Breast epithelium (tissue), 4 donors: ENCODE results near the gene ENTPD2. TPM values are rescaled to one million over a fixed set of nuclear protein-coding genes. Genes with fewer than 3 reads are reported as not detected.

Experiments used
- DNase-seq, 2 donors: peaks; one replicate each; pipeline ENCODE4 v3.0.0-alpha.2; 2019; ENCODE audit warnings: low spot score in 2 of 2
- H3K27ac ChIP-seq, 2 donors: fragments of 200-600 bp; sonication (generic) in 1 of 2; one replicate each; pipeline ENCODE4 v1.5.1; 2016 to 2019; ENCODE audit warnings: mild to moderate bottlenecking in 1 of 2
- H3K27me3 ChIP-seq, 2 donors: fragments of 200-600 bp; sonication (generic) in 1 of 2; one replicate each; pipeline versions ENCODE4 v1.5.1 to v1.6.0; 2017 to 2019; ENCODE audit warnings: control low read depth in 1 of 2, mild to moderate bottlenecking in 1 of 2
- H3K36me3 ChIP-seq: fragments of 200-600 bp; one replicate; pipeline ENCODE4 v1.5.1; 2019
- H3K4me1 ChIP-seq, 2 donors: fragments of 200-600 bp; sonication (generic); one replicate each; pipeline ENCODE4 v1.5.1; 2016 to 2019; ENCODE audit warnings: control low read depth in 1 of 2
- H3K4me3 ChIP-seq, 3 donors: fragments of 200-600 bp; sonication (generic); 1 replicate in 2 of 3; 2 replicates in 1 of 3; pipeline ENCODE4 v1.5.1; 2016 to 2019; ENCODE audit warnings: mild to moderate bottlenecking in 3 of 3, moderate library complexity in 2 of 3
- H3K9me3 ChIP-seq, 2 donors: fragments of 200-600 bp; sonication (generic) in 1 of 2; one replicate each; pipeline ENCODE4 v1.5.1; 2016 to 2019; ENCODE audit warnings: control low read depth in 1 of 2
- POLR2A ChIP-seq: fragments of 450-650 bp; IDR thresholded peaks from one replicate; pipeline ENCODE4 v1.6.1; 2016; ENCODE audit warnings: antibody characterized with exemption, mild to moderate bottlenecking, moderate library complexity
- POLR2AphosphoS5 ChIP-seq, 3 donors: sonication (generic); formaldehyde crosslinking; IDR thresholded peaks; one replicate each; pipeline ENCODE4 v1.6.1; 2017; ENCODE audit warnings: antibody characterized with exemption in 3 of 3
- intact Hi-C: fragments of 100-400 bp; cut with DNase I; formaldehyde crosslinking; loops from one replicate; pipeline ENCODE4 v1.15.1; 2023; ENCODE audit warnings: low total_unique reads
- total RNA-seq, 3 donors: library from RNA; depleted of rRNA; stranded (reverse); fragments of >200 nt; gene quantifications; one replicate each; pipeline ENCODE4 v1.1.0, GENCODE V29; 2016
- TF ChIP-seq, protein P1 (sequence below), 3 donors: fragments of 450-650 bp; IDR thresholded peaks; one replicate each; pipeline ENCODE4 v1.5.1; 2016 to 2017; ENCODE audit warnings: antibody characterized with exemption in 3 of 3, mild to moderate bottlenecking in 3 of 3, moderate library complexity in 3 of 3

Gene ENTPD2
- total RNA-seq, 3 donors from 2014 or later: 0.16 to 6.7 (median 3.6) TPM

DNA sequence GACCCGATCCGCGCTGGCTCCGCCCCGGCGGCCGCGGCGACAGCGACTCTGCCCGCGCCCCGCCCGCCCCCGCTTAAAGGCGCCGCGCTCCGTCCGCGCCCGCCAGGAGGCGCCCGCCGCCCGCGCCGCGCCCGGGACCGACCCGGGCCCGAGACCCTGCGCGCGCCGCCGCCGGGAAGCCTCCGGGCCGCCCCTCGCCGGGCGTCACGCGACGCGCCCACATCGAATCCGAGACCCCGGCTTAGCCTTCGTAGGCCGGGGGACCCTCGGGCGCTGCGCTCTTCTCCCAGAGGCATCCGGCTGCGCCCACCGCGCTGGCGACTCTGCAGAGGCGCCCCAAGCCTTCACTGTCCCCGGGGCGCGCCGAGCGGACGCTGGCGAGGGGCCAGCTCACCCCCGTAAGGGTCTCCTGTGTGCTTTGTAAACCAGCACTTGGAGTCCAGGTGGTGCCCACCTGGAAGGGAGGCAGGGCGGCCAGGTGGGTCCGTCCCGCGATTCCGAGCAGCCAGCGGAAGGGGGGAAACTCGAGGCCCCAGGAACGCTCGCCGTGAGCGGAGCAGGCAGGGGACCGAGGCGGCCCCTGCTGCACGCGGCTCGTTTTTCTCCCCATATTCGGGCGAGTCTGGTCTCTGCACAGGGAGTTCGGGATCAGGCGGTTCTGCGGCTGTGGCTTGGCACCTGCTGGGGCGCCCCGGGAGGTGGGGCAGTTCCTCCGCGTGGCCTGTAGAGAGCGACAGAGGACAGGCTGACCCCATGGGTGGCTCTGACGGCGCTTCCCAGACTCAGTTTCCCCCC, 25.4 kb downstream of the ENTPD2 start:
- H3K9me3 ChIP-seq: no peaks in the 10 kb centered on the region
- intact Hi-C loops: no loop called here
- no peaks in the 10 kb centered on the region for H3K36me3 ChIP-seq
- peak overlapping the region; percentile 30 to 74 for H3K27ac ChIP-seq
- TF ChIP-seq POLR2A: no peak
- TF ChIP-seq POLR2AphosphoS5 (IDR thresholded peaks at IDR 0.05): no peak
- TF ChIP-seq, protein P1, sequence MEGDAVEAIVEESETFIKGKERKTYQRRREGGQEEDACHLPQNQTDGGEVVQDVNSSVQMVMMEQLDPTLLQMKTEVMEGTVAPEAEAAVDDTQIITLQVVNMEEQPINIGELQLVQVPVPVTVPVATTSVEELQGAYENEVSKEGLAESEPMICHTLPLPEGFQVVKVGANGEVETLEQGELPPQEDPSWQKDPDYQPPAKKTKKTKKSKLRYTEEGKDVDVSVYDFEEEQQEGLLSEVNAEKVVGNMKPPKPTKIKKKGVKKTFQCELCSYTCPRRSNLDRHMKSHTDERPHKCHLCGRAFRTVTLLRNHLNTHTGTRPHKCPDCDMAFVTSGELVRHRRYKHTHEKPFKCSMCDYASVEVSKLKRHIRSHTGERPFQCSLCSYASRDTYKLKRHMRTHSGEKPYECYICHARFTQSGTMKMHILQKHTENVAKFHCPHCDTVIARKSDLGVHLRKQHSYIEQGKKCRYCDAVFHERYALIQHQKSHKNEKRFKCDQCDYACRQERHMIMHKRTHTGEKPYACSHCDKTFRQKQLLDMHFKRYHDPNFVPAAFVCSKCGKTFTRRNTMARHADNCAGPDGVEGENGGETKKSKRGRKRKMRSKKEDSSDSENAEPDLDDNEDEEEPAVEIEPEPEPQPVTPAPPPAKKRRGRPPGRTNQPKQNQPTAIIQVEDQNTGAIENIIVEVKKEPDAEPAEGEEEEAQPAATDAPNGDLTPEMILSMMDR (IDR thresholded peaks at IDR 0.05): peak; percentile 30 to 53 (median 33)
- DNase-seq: peak in 1 of 2 donors; percentile 73
- H3K4me3 ChIP-seq: peak overlapping the region; percentile 49 to 88 (median 66)
- H3K4me1 ChIP-seq: peaks cover 12 to 27% of the 10 kb centered on the region in 2 donors
- no peaks in the 10 kb centered on the region for H3K27me3 ChIP-seq

DNA sequence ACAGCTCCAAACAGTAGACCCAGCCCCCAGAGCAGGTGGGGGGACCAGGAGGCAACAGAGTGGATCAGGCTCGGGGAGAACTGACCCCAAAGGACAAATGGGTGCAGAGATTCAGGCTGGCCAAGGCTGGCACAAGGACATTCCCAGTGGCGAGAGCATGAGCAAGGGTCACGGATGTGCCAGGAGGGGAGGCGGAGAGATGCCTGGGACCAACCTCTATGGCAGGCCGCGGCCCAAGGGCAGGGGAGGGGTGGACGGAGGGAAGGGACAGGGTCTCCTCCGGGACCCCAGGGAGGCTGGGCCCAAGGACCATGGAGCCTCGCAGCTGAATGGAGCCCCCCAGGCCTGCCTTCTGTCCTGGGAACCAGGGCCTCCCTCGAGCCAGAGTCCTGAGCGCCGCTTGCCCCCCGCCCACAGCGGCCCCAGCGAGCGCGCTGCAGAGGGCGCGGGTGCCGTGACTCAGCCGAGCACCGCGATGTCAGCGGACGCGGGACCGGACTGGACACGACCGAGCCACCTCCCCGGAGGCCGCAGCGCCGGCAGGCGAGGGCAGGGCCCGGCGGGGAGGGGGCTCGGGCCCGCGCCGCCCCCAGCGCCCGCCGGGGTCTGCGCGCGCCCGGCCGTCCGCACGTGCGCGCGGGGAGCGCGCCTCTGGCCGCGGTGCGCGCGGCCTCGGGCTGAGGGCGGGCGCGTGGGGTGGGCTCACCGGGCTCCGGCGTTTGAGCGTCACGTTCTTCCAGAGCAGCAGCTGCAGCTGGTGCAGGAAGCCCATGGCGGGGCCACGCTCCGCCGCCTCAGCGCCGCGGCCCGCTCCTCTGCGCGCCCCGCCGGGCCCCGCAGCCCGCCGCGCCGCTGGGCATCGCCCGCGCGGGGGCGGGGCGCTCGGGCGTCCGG, 26.2 kb downstream of the ENTPD2 start, which contains the start of gene ABCA2:
Gene ABCA2 (minus strand): TSS at position 869 of the 894 bp plus-strand sequence. CDS start 97 bp downstream, at position 772.
- no peak for DNase-seq

DNA sequence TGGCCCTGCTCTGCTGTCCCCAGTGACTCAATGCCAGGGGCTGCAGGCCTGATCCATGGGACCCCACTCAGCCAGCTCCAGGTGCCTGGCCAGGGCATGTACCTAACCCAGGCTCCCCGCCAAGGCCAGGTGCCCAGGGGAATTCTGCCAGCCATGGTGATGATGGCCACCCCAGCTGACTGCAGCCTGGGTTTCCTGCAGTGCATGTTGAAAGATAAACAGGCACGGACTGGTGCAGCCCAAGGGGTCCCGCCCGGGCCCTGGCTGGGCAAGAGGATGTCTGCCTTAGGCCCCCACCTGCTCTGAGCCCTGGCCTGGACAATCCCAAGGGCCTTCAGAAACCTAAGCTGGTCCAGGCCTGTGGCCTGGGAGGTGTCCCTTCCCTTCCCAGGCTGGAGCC, 27.0 kb downstream of the ENTPD2 start:
- Histone ChIP-seq H3K9me3 (no peaks in the 10 kb centered on the region), H3K4me1 (peaks cover 12 to 27% of the 10 kb centered on the region in 2 donors), H3K27ac (peak overlapping the region; percentile 55 to 77), H3K36me3 (no peaks in the 10 kb centered on the region), H3K27me3 (no peaks in the 10 kb centered on the region), H3K4me3 (peak overlapping the region in 2 of 3 donors; percentile 66 to 88)
- TF ChIP-seq, protein P1 (IDR thresholded peaks at IDR 0.05): no peak
- no peak for TF ChIP-seq POLR2AphosphoS5 (IDR thresholded peaks at IDR 0.05)
- TF ChIP-seq POLR2A: no peak
- DNase-seq: no peak
- intact Hi-C loops: no loop called here

More for the DNA sequence above, 26.2 kb downstream of the ENTPD2 start, which contains the start of gene ABCA2:
- H3K9me3 ChIP-seq: no peaks in the 10 kb centered on the region
- H3K4me1 ChIP-seq: peaks cover 12 to 27% of the 10 kb centered on the region in 2 donors
- peak within 1 kb of the TSS; percentile 55 to 77 for H3K27ac ChIP-seq
- intact Hi-C loops: no loop called here
- no peaks in the 10 kb centered on the region for H3K36me3 ChIP-seq
- H3K27me3 ChIP-seq: no peaks in the 10 kb centered on the region
- H3K4me3 ChIP-seq: peak within 1 kb of the TSS; percentile 49 to 88 (median 66)
- TF ChIP-seq POLR2A (no peak), POLR2AphosphoS5 (IDR thresholded peaks at IDR 0.05) (no peak)
- TF ChIP-seq, protein P1 (IDR thresholded peaks at IDR 0.05): no peak

DNA sequence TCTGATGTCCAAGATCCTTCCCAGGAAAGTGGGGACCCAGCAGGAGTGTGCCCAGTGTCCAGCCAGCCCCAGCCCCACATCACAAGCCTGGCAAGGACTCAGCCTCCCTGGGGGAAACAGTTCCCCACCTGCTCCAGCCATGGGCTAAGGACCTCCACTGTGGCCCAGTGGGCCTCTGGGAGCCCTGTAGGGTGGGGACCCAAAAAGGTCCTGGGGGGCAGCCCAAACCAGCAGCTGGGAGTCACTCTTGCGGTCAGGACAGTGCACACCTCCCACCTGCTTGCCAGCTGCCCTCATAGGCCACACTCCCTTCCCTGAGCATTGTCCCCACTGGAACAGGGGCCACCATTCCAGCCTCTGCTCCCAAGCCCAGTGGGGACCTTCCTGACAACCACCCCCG, 27.5 kb downstream of the ENTPD2 start:
- H3K27me3 ChIP-seq: no peaks in the 10 kb centered on the region
- TF ChIP-seq, protein P1 (IDR thresholded peaks at IDR 0.05): no peak
- TF ChIP-seq POLR2AphosphoS5 (IDR thresholded peaks at IDR 0.05): no peak
- TF ChIP-seq POLR2A: no peak
- peaks cover 12 to 27% of the 10 kb centered on the region in 2 donors for H3K4me1 ChIP-seq
- H3K9me3 ChIP-seq: no peaks in the 10 kb centered on the region
- H3K27ac ChIP-seq: peak overlapping the region in 1 of 2 donors; percentile 55
- H3K4me3 ChIP-seq: peak overlapping the region in 1 of 3 donors; percentile 66
- H3K36me3 ChIP-seq: no peaks in the 10 kb centered on the region
- intact Hi-C loops: no loop called here
- no peak for DNase-seq
